Measurements from ENCODE around the gene RNGTT. TPM values are rescaled to one million over a fixed set of nuclear protein-coding genes. Genes with fewer than 3 reads are reported as not detected.

RNGTT gene
- total and polyA plus RNA-seq, 10 of the 15 experiments (the other 5 are each of a cell fraction or from before 2014, with no cell fraction given): 7.7 to 30.4 (median 22.2) TPM

- Histone ChIP-seq H3K27me3 (replicated peaks in 1 of 2; ENCODE audit: control insufficient read depth in 2 of 2, insufficient read depth in 2 of 2, low read length in 1 of 2) (no peaks in the 10 kb centered on the region), H3K79me2 (ENCODE audit: control insufficient read depth, insufficient read depth, low read length) (no peaks in the 10 kb centered on the region), H2AFZ (ENCODE audit: control insufficient read depth, low read depth, low read length) (no peak overlapping the region), H3K27ac (ENCODE audit: control insufficient read depth, insufficient read depth) (no peak overlapping the region), H4K20me1 (ENCODE audit: control insufficient read depth, insufficient read depth) (no peaks in the 10 kb centered on the region), H3K4me1 (ENCODE audit: control insufficient read depth, insufficient read depth, low read length) (no peaks in the 10 kb centered on the region), H3K4me2 (ENCODE audit: control insufficient read depth, insufficient read depth) (no peak overlapping the region), H3K9me3 (replicated peaks; ENCODE audit: control insufficient read depth, insufficient read depth, low read length) (peaks cover 10% of the 10 kb centered on the region), H3K4me3 (no peak overlapping the region), H3K9ac (ENCODE audit: control insufficient read depth, insufficient read depth, low read length) (no peak overlapping the region), H3K36me3 (ENCODE audit: control insufficient read depth in 2 of 2, insufficient read depth in 2 of 2, low read length in 1 of 2) (peaks cover 2 to 7% of the 10 kb centered on the region in 2 experiments)
- FAIRE-seq: no peak
- intact Hi-C loops (cut with micrococcal nuclease; ENCODE audit: unreplicated experiment): no loop called here
- DNase-seq (ENCODE audit: low read depth, low spot score): no peak
- in situ Hi-C loops (cut with MboI): no loop called here
- POLR2A ChIA-PET: no interaction called here
- ATAC-seq: no peak
- WGBS (ENCODE audit: insufficient coverage, insufficient replicate concordance, low lambda C conversion rate, missing lambda C conversion rate): 96% methylated on average over 7 of the region's 7 CpGs
- CTCF ChIA-PET: interaction anchor here (0.6 to 1.2 kb wide), 2 partner anchors 13 to 909 kb away, joined by 3 read pairs; no protein-coding TSS in a partner anchor
- SMC1A ChIA-PET (ENCODE audit: uncharacterized antibody, unreplicated experiment): interaction anchor here (1.0 to 1.7 kb wide), 3 partner anchors 12 to 80 kb away, joined by 3 to 6 read pairs (median 4); no protein-coding TSS in a partner anchor
- RAD21 ChIA-PET (ENCODE audit: unreplicated experiment): interaction anchor here (1.4 kb wide), 1 partner anchor 30 kb away, joined by 4 read pairs; no protein-coding TSS in a partner anchor
- no peak for TF ChIP-seq PBX3 (IDR thresholded peaks at IDR 0.05; ENCODE audit: insufficient replicate concordance, low read depth, low read length)
- no TSS peak for BruUV-seq (replicated peaks)
Measured at GRCh38 chr6:88840289-88840688, 123.1 kb downstream of the RNGTT start.

DNA sequence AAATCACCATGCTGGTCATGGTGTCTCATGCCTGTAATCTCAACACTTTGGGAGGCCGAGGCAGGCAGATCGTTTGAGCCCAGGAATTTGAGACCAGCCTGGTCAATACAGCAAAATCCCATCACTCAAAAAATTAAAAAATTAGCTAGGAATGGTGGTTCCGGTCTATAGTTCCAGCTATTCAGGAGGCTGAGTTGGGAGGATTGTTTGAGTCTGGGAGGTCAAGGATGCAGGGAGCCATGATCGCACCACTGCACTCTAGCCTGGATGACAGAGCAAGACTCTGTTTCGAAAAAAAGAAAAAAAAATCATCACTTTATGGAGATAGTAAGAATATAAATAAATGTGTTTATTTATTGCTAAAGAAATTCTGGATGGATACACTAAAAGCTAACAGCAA is 124.1 kb downstream of the RNGTT start:
- in situ Hi-C loops (cut with MboI) (no loop called here), intact Hi-C loops (cut with micrococcal nuclease; ENCODE audit: unreplicated experiment) (no loop called here)
- CTCF ChIA-PET: interaction anchor here (0.6 to 1.6 kb wide), 4 partner anchors 14 to 358 kb away, joined by 3 to 5 read pairs (median 3); no protein-coding TSS in a partner anchor
- BruUV-seq (replicated peaks): no TSS peak
- H3K27me3 ChIP-seq (replicated peaks in 1 of 2; ENCODE audit: control insufficient read depth in 2 of 2, insufficient read depth in 2 of 2, low read length in 1 of 2): no peaks in the 10 kb centered on the region
- H3K27ac ChIP-seq (ENCODE audit: control insufficient read depth, insufficient read depth): no peak overlapping the region
- no peaks in the 10 kb centered on the region for H3K79me2 ChIP-seq (ENCODE audit: control insufficient read depth, insufficient read depth, low read length)
- H3K4me2 ChIP-seq (ENCODE audit: control insufficient read depth, insufficient read depth): no peak overlapping the region
- TF ChIP-seq, protein P1, sequence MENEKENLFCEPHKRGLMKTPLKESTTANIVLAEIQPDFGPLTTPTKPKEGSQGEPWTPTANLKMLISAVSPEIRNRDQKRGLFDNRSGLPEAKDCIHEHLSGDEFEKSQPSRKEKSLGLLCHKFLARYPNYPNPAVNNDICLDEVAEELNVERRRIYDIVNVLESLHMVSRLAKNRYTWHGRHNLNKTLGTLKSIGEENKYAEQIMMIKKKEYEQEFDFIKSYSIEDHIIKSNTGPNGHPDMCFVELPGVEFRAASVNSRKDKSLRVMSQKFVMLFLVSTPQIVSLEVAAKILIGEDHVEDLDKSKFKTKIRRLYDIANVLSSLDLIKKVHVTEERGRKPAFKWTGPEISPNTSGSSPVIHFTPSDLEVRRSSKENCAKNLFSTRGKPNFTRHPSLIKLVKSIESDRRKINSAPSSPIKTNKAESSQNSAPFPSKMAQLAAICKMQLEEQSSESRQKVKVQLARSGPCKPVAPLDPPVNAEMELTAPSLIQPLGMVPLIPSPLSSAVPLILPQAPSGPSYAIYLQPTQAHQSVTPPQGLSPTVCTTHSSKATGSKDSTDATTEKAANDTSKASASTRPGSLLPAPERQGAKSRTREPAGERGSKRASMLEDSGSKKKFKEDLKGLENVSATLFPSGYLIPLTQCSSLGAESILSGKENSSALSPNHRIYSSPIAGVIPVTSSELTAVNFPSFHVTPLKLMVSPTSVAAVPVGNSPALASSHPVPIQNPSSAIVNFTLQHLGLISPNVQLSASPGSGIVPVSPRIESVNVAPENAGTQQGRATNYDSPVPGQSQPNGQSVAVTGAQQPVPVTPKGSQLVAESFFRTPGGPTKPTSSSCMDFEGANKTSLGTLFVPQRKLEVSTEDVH (IDR thresholded peaks at IDR 0.05; ENCODE audit: low read depth, partially characterized antibody): no peak
- TF ChIP-seq, protein P2, sequence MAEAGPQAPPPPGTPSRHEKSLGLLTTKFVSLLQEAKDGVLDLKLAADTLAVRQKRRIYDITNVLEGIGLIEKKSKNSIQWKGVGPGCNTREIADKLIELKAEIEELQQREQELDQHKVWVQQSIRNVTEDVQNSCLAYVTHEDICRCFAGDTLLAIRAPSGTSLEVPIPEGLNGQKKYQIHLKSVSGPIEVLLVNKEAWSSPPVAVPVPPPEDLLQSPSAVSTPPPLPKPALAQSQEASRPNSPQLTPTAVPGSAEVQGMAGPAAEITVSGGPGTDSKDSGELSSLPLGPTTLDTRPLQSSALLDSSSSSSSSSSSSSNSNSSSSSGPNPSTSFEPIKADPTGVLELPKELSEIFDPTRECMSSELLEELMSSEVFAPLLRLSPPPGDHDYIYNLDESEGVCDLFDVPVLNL (IDR thresholded peaks at IDR 0.05; ENCODE audit: low read depth, low read length): no peak
- no peak for TF ChIP-seq CBFB (IDR thresholded peaks at IDR 0.05; ENCODE audit: low read depth)
- TF ChIP-seq ZBED1 (IDR thresholded peaks at IDR 0.05; ENCODE audit: borderline replicate concordance): no peak
- H3K9me3 ChIP-seq (replicated peaks; ENCODE audit: control insufficient read depth, insufficient read depth, low read length): peaks cover 14% of the 10 kb centered on the region
- ATAC-seq: no peak
- FAIRE-seq: no peak
- RAD21 ChIA-PET (ENCODE audit: unreplicated experiment): interaction anchor here (0.6 to 1.4 kb wide), 2 partner anchors 10 to 31 kb away, joined by 3 to 4 read pairs; no protein-coding TSS in a partner anchor
- no peak overlapping the region for H3K4me3 ChIP-seq
- peaks cover 2 to 7% of the 10 kb centered on the region in 2 experiments for H3K36me3 ChIP-seq (ENCODE audit: control insufficient read depth in 2 of 2, insufficient read depth in 2 of 2, low read length in 1 of 2)
- no peaks in the 10 kb centered on the region for H4K20me1 ChIP-seq (ENCODE audit: control insufficient read depth, insufficient read depth)
- H3K9ac ChIP-seq (ENCODE audit: control insufficient read depth, insufficient read depth, low read length): no peak overlapping the region
- WGBS (ENCODE audit: insufficient coverage, insufficient replicate concordance, low lambda C conversion rate, missing lambda C conversion rate): 97% methylated on average over 5 of the region's 5 CpGs
- H2AFZ ChIP-seq (ENCODE audit: control insufficient read depth, low read depth, low read length): no peak overlapping the region
- POLR2A ChIA-PET: interaction anchor here (0.6 to 1.5 kb wide), 2 partner anchors 10 to 679 kb away, joined by 3 to 4 read pairs; no protein-coding TSS in a partner anchor
- DNase-seq (ENCODE audit: low read depth, low spot score): no peak
- H3K4me1 ChIP-seq (ENCODE audit: control insufficient read depth, insufficient read depth, low read length): no peaks in the 10 kb centered on the region
- SMC1A ChIA-PET (ENCODE audit: uncharacterized antibody, unreplicated experiment): interaction anchor here (0.6 to 1.7 kb wide), 6 partner anchors 11 to 1265 kb away, joined by 3 to 6 read pairs (median 3); no protein-coding TSS in a partner anchor
